KMS-11 (cell line): ENCODE results near the gene FANK1.

Experiments used
- H2AFZ ChIP-seq: fragments of 200-600 bp; sonication (generic); 2 replicates; pipeline ENCODE4 v1.6.1; 2016; ENCODE audit warnings: antibody characterized with exemption, mixed run types, low read depth
- H3K27ac ChIP-seq: fragments of 200-600 bp; sonication (generic); 2 replicates; pipeline ENCODE4 v1.6.1; 2016; ENCODE audit warnings: mild to moderate bottlenecking, mixed run types
- H3K27me3 ChIP-seq: fragments of 200-600 bp; sonication (generic); 2 replicates; pipeline ENCODE4 v1.6.1; 2017; ENCODE audit warnings: mild to moderate bottlenecking, low read depth, mixed run types, moderate library complexity; ENCODE audit not compliant: insufficient read depth
- H3K36me3 ChIP-seq: fragments of 200-600 bp; sonication (generic); 2 replicates; pipeline ENCODE4 v1.6.1; 2017; ENCODE audit warnings: mild to moderate bottlenecking, mixed run types; ENCODE audit not compliant: insufficient read depth
- H3K4me1 ChIP-seq: fragments of 200-600 bp; sonication (generic); 2 replicates; pipeline ENCODE4 v1.6.1; 2016; ENCODE audit warnings: mild to moderate bottlenecking, low read depth, mixed run types; ENCODE audit not compliant: poor library complexity, severe bottlenecking
- H3K4me2 ChIP-seq: fragments of 200-600 bp; sonication (generic); 2 replicates; pipeline ENCODE4 v1.7.0; 2016; ENCODE audit warnings: mild to moderate bottlenecking, mixed run types
- H3K4me3 ChIP-seq: fragments of 200-600 bp; sonication (generic); IDR thresholded peaks from 2 replicates; pipeline ENCODE4 v1.6.1; 2017; ENCODE audit warnings: low read depth, low read length, mixed read lengths; ENCODE audit not compliant: insufficient read depth
- H3K79me2 ChIP-seq: fragments of 200-600 bp; sonication (generic); 2 replicates; pipeline ENCODE4 v1.6.1; 2016; ENCODE audit warnings: low read depth, mixed run types; ENCODE audit not compliant: insufficient read depth
- H3K9ac ChIP-seq: fragments of 200-600 bp; sonication (generic); 2 replicates; pipeline ENCODE4 v1.6.1; 2016; ENCODE audit warnings: mild to moderate bottlenecking, mixed run types
- H4K20me1 ChIP-seq: fragments of 200-600 bp; sonication (generic); 2 replicates; pipeline ENCODE4 v1.6.1; 2016; ENCODE audit warnings: mild to moderate bottlenecking, mixed run types; ENCODE audit not compliant: insufficient read depth
- CTCF ChIP-seq: fragments of 200-600 bp; sonication (generic); conservative IDR thresholded peaks from 2 replicates; pipeline ENCODE4 v1.6.1; 2017; ENCODE audit warnings: low read depth, mild to moderate bottlenecking, antibody characterized with exemption, low read length, moderate library complexity, mixed read lengths

The FANK1 gene

DNA sequence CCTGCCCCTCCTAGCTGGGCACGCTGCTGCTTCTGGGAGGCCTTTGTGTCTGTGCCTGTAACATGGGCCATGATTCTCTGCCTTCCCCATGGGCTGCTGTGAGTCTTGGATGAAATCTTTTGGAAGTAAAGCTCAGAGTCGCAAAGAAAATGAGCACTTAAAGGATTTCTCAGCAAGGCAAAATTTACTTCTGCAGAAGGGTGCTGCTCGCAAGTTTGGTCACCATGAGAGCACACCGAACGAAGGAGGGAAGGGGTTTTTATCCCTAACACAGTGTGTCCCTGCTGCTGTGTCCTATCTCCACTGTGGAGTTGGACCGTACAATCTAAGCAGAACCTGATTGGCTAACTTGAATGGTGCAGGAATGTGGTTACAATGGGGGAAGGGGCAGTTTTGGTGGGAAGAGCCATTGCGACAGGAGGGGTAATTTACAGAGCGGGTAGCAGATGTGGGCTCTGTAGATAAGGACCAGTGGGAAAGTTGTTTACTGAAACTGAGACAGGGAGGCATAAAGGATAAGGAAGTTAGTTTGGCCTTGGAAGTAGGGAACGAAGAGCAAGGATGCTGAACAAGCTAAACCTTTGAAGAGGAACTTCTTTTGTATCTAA is 57.5 kb downstream of the FANK1 start:
- no peaks in the 10 kb centered on the region for H3K27me3 ChIP-seq
- no peak for TF ChIP-seq CTCF
- H3K4me2 ChIP-seq = no peak overlapping the region
- no peaks in the 10 kb centered on the region for H4K20me1 ChIP-seq
- H2AFZ ChIP-seq = no peak overlapping the region
- H3K9ac ChIP-seq = no peak overlapping the region
- H3K4me1 ChIP-seq = no peaks in the 10 kb centered on the region
- no peaks in the 10 kb centered on the region for H3K79me2 ChIP-seq
- H3K27ac ChIP-seq = no peak overlapping the region
- H3K4me3 ChIP-seq = no peak overlapping the region
- no peaks in the 10 kb centered on the region for H3K36me3 ChIP-seq

DNA sequence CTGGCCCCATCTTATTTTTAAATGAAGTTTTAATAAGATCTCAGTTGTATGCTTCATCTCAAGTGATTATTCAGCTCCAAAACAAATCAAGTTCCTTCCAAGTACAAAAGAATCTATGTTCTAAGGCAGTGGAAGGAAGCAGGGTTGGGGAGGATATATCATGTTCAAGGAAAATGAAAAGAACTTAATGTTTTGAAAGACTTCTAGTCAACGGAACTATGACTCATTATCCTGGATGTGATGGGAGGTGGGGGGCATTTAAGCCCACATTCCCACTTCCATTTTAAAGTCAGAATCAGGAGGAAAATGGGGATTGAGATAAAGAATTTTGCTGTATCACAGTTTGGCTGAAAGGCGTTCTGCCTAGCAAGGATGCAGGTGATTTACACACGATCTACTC is 59.4 kb downstream of the FANK1 start:
- Histone ChIP-seq H3K36me3 (no peaks in the 10 kb centered on the region), H3K27ac (no peak overlapping the region), H3K4me1 (no peaks in the 10 kb centered on the region), H3K27me3 (no peaks in the 10 kb centered on the region), H3K79me2 (no peaks in the 10 kb centered on the region), H3K9ac (no peak overlapping the region), H3K4me3 (no peak overlapping the region), H2AFZ (no peak overlapping the region), H4K20me1 (no peaks in the 10 kb centered on the region), H3K4me2 (no peak overlapping the region)
- TF ChIP-seq CTCF = no peak

GRCh38 chr10:125961743-125962142 is 65.4 kb downstream of the FANK1 start:
- TF ChIP-seq CTCF = no peak
- H3K27me3 ChIP-seq = no peaks in the 10 kb centered on the region
- no peak overlapping the region for H3K9ac ChIP-seq

GRCh38 chr10:125962200-125962599 is 65.8 kb downstream of the FANK1 start:
- H2AFZ ChIP-seq = no peak overlapping the region
- no peaks in the 10 kb centered on the region for H3K36me3 ChIP-seq
- no peaks in the 10 kb centered on the region for H4K20me1 ChIP-seq
- no peaks in the 10 kb centered on the region for H3K27me3 ChIP-seq
- no peaks in the 10 kb centered on the region for H3K79me2 ChIP-seq
- no peak overlapping the region for H3K9ac ChIP-seq
- H3K4me2 ChIP-seq = no peak overlapping the region
- TF ChIP-seq CTCF = no peak
- no peak overlapping the region for H3K27ac ChIP-seq
- no peak overlapping the region for H3K4me3 ChIP-seq
- H3K4me1 ChIP-seq = no peaks in the 10 kb centered on the region

More at GRCh38 chr10:125961743-125962142, 65.4 kb downstream of the FANK1 start:
- H3K4me3 ChIP-seq = no peak overlapping the region
- no peaks in the 10 kb centered on the region for H3K4me1 ChIP-seq
- H3K36me3 ChIP-seq = no peaks in the 10 kb centered on the region
- H3K27ac ChIP-seq = no peak overlapping the region
- no peak overlapping the region for H2AFZ ChIP-seq
- H3K4me2 ChIP-seq = no peak overlapping the region
- no peaks in the 10 kb centered on the region for H4K20me1 ChIP-seq
- H3K79me2 ChIP-seq = no peaks in the 10 kb centered on the region
